ENCODE data around the gene LRRC37A2. TPM values are rescaled to one million over a fixed set of nuclear protein-coding genes. Genes with fewer than 3 reads are reported as not detected.
"Not testable (repeated sequence)": the region's sequence is repeated elsewhere in the genome, so short reads cannot be mapped to it uniquely, and the experiment has no call there.

LRRC37A2 gene
- total RNA-seq, 1 experiment from 2014 or later, result 5.9 TPM

GRCh38 chr17:46585444-46585843, 73.2 kb downstream of the LRRC37A2 start:
- DNase-seq (ENCODE audit: low read depth, low spot score); in situ Hi-C loops (cut with HindIII; ENCODE audit: low pct_unique_long_range_greater_than_20kb, low sequenced_read_pairs): not testable (repeated sequence)

GRCh38 chr17:46590157-46591146, 78.2 kb downstream of the LRRC37A2 start, which contains the start of gene NSF:
Gene NSF, plus strand, starts transcription at chr17:46590669. Its CDS starts 107 bp downstream, at chr17:46590776.
- DNase-seq (ENCODE audit: low read depth, low spot score); in situ Hi-C loops (cut with HindIII; ENCODE audit: low pct_unique_long_range_greater_than_20kb, low sequenced_read_pairs): not testable (repeated sequence)

GRCh38 chr17:46591332-46591731, 79.1 kb downstream of the LRRC37A2 start:
- in situ Hi-C loops (cut with HindIII; ENCODE audit: low pct_unique_long_range_greater_than_20kb, low sequenced_read_pairs); DNase-seq (ENCODE audit: low read depth, low spot score): not testable (repeated sequence)

- DNase-seq (ENCODE audit: low read depth, low spot score); in situ Hi-C loops (cut with HindIII; ENCODE audit: low pct_unique_long_range_greater_than_20kb, low sequenced_read_pairs): not testable (repeated sequence)
Measured at GRCh38 chr17:46598344-46598931, 86.2 kb downstream of the LRRC37A2 start.

GRCh38 chr17:46600767-46601166, 88.5 kb downstream of the LRRC37A2 start:
- in situ Hi-C loops (cut with HindIII; ENCODE audit: low pct_unique_long_range_greater_than_20kb, low sequenced_read_pairs); DNase-seq (ENCODE audit: low read depth, low spot score): not testable (repeated sequence)

- in situ Hi-C loops (cut with HindIII; ENCODE audit: low pct_unique_long_range_greater_than_20kb, low sequenced_read_pairs); DNase-seq (ENCODE audit: low read depth, low spot score): not testable (repeated sequence)
Measured at GRCh38 chr17:46603125-46603524, 90.9 kb downstream of the LRRC37A2 start.

Small RNA genes within 50 kb of the gene (small RNA-seq; reads per million reads assigned to genes)
- 0 reads per million in 2 experiments for gene RN7SL199P

Other genes with a start within 250 kb of the LRRC37A2 start
- 2.3 and 2.5 TPM in 2 replicates for gene LRRC37A, start 217.3 kb upstream of the LRRC37A2 start, total RNA-seq (2014; rRNA removed; shearing (Covaris generic))
- gene ARL17B, start 150.7 kb upstream of the LRRC37A2 start, total RNA-seq (2014; rRNA removed; shearing (Covaris generic)), result 4.6 and 7.0 TPM in 2 replicates
- 2.4 and 2.6 TPM in 2 replicates for gene ARL17A, start 67.2 kb downstream of the LRRC37A2 start, total RNA-seq (2014; rRNA removed; shearing (Covaris generic))
- 48.5 and 54.3 TPM in 2 replicates for gene NSF, start 78.2 kb downstream of the LRRC37A2 start, total RNA-seq (2014; rRNA removed; shearing (Covaris generic))